ENCODE results near the gene NT5C1A.

The NT5C1A gene

DNA sequence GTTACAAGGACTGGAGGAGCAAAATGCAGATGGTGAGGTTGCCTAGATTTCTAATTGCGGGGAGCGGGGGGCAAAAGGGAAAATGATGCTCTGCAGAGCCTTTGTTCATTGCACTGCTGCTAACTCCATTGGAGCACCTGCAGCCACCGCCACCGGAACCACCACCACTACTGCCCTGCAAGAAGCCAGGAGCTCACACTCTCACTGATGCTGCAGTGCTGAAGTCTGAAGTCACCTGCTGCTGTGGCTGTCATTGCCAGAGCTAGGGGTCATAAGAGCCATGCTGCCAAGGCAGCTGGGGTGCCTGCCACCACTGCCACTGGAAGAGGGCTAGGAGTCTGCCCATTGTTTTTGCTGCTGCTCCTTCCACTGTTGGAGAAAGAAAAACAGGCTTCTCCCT lies 26.7 kb upstream of the NT5C1A start:
- no CpG with 5 or more reads among the region's 4 CpGs for WGBS, 2 donors (ENCODE audit: extremely low coverage in 2 of 2, insufficient read length in 2 of 2, insufficient replicate concordance in 1 of 2)
- peaks cover 12 to 16% of the 10 kb centered on the region in 2 donors for H3K4me1 ChIP-seq (ENCODE audit: control insufficient read depth in 2 of 2, insufficient read depth in 1 of 2, low read depth in 1 of 2, low read length in 2 of 2)

DNA sequence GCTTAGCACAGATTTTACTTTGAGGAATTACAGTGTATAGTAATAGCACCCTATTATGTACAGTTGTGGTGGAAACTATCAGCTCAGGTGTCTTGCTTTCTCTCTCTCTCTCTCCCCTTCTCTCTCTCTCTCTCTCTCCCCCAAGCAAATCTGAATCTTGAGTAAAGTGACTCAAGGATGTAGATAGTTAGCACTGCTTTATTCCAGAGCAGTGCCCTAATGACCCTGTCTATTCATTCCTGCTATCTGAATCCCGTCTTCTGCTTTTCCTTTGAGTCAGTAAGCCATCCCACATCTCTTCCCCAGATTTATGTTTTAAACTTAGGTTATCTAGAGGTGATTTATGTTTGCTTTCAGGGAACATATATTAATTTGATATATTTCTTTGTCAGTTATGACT lies 24.5 kb upstream of the NT5C1A start:
- Histone ChIP-seq H2BK15ac (ENCODE audit: low read length) (no peak overlapping the region), H3K9ac (ENCODE audit: low read depth, low read length, poor library complexity) (no peak overlapping the region), H4K8ac (ENCODE audit: low read depth, low read length) (no peak overlapping the region), H3K4me2 (ENCODE audit: insufficient read depth, low read length, poor library complexity, severe bottlenecking) (no peak overlapping the region), H3K36me3 (replicated peaks in 1 of 2; ENCODE audit: control insufficient read depth in 2 of 2, insufficient read depth in 2 of 2, low read length in 2 of 2) (no peaks in the 10 kb centered on the region), H3K27ac (replicated peaks; ENCODE audit: low read length) (no peak overlapping the region), H3K18ac (ENCODE audit: low read length) (no peak overlapping the region), H2AK5ac (ENCODE audit: low read depth, low read length) (no peak overlapping the region), H3K14ac (ENCODE audit: low read length) (no peak overlapping the region), H3K27me3 (ENCODE audit: control insufficient read depth in 3 of 3, insufficient read depth in 3 of 3, low read depth in 1 of 3, low read length in 3 of 3) (peaks cover 5 to 71% (median 43%) of the 10 kb centered on the region in 3 experiments), H3K79me1 (ENCODE audit: low read depth, low read length) (no peaks in the 10 kb centered on the region), H3K9me3 (replicated peaks in 1 of 2; ENCODE audit: control insufficient read depth in 2 of 2, insufficient read depth in 1 of 2, low read depth in 1 of 2, low read length in 2 of 2) (peaks cover 0 to 1% of the 10 kb centered on the region in 2 donors), H2AFZ (ENCODE audit: low read length) (no peak overlapping the region), H3K4me3 (ENCODE audit: low read length in 2 of 2) (no peak overlapping the region), H3K4me1 (ENCODE audit: control insufficient read depth in 2 of 2, insufficient read depth in 1 of 2, low read depth in 1 of 2, low read length in 2 of 2) (peaks cover 11 to 12% of the 10 kb centered on the region in 2 donors), H3K4ac (ENCODE audit: low read length) (no peak overlapping the region), H4K91ac (ENCODE audit: low read depth, low read length, poor library complexity) (no peak overlapping the region), H2BK5ac (ENCODE audit: low read length) (no peak overlapping the region), H3K23ac (ENCODE audit: low read depth, low read length, poor library complexity) (no peak overlapping the region), H2BK120ac (ENCODE audit: low read depth, low read length) (no peak overlapping the region), H2BK12ac (ENCODE audit: low read length) (no peak overlapping the region)
- no peak for DNase-seq (ENCODE audit: low spot score)
- no CpG with 5 or more reads among the region's 1 CpG for WGBS, 2 donors (ENCODE audit: extremely low coverage in 2 of 2, insufficient read length in 2 of 2, insufficient replicate concordance in 1 of 2)

More for the DNA sequence above, 26.7 kb upstream of the NT5C1A start:
- Histone ChIP-seq H2AK5ac (ENCODE audit: low read depth, low read length) (no peak overlapping the region), H3K4me2 (ENCODE audit: insufficient read depth, low read length, poor library complexity, severe bottlenecking) (no peak overlapping the region), H3K36me3 (replicated peaks in 1 of 2; ENCODE audit: control insufficient read depth in 2 of 2, insufficient read depth in 2 of 2, low read length in 2 of 2) (no peaks in the 10 kb centered on the region), H2BK5ac (ENCODE audit: low read length) (no peak overlapping the region), H3K9ac (ENCODE audit: low read depth, low read length, poor library complexity) (no peak overlapping the region), H3K4ac (ENCODE audit: low read length) (no peak overlapping the region), H2AFZ (ENCODE audit: low read length) (no peak overlapping the region), H4K8ac (ENCODE audit: low read depth, low read length) (no peak overlapping the region), H2BK15ac (ENCODE audit: low read length) (no peak overlapping the region), H3K9me3 (replicated peaks in 1 of 2; ENCODE audit: control insufficient read depth in 2 of 2, insufficient read depth in 1 of 2, low read depth in 1 of 2, low read length in 2 of 2) (peaks cover 0 to 1% of the 10 kb centered on the region in 2 donors), H3K23ac (ENCODE audit: low read depth, low read length, poor library complexity) (no peak overlapping the region), H3K14ac (ENCODE audit: low read length) (no peak overlapping the region), H3K27me3 (ENCODE audit: control insufficient read depth in 3 of 3, insufficient read depth in 3 of 3, low read depth in 1 of 3, low read length in 3 of 3) (peaks cover 0 to 49% (median 22%) of the 10 kb centered on the region in 3 experiments), H4K91ac (ENCODE audit: low read depth, low read length, poor library complexity) (no peak overlapping the region), H3K18ac (ENCODE audit: low read length) (no peak overlapping the region), H3K4me3 (ENCODE audit: low read length in 2 of 2) (no peak overlapping the region), H2BK120ac (ENCODE audit: low read depth, low read length) (no peak overlapping the region), H3K27ac (replicated peaks; ENCODE audit: low read length) (no peak overlapping the region), H2BK12ac (ENCODE audit: low read length) (no peak overlapping the region), H3K79me1 (ENCODE audit: low read depth, low read length) (no peaks in the 10 kb centered on the region)
- no peak for DNase-seq (ENCODE audit: low spot score)

DNA sequence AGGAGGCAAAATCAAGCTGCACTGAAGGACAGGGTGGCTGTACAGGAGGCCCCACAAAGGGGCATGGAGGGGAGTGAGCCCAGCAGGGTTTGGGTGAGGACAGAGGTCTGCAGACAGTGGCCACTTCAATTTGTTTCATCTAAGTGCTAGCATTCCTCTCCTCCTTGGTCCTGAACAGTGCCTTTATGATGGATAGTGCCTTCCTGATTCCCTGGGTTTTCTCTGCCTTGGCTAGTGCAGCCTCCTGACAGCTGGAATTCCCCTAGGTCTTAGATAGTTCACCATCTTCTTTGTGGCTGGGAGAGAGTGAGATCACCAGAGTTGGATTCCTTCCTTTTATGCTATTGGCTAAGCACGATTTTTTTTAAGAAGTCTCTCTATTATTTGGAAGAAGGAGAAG lies 23.1 kb upstream of the NT5C1A start:
- no CpG with 5 or more reads among the region's 1 CpG for WGBS, 2 donors (ENCODE audit: extremely low coverage in 2 of 2, insufficient read length in 2 of 2, insufficient replicate concordance in 1 of 2)
- no peak overlapping the region for H4K8ac ChIP-seq (ENCODE audit: low read depth, low read length)
- H3K14ac ChIP-seq (ENCODE audit: low read length) = no peak overlapping the region
- H2BK15ac ChIP-seq (ENCODE audit: low read length) = no peak overlapping the region
- H3K27me3 ChIP-seq (ENCODE audit: control insufficient read depth in 3 of 3, insufficient read depth in 3 of 3, low read depth in 1 of 3, low read length in 3 of 3) = peaks cover 9 to 79% (median 56%) of the 10 kb centered on the region in 3 experiments
- peaks cover 11 to 14% of the 10 kb centered on the region in 2 donors for H3K4me1 ChIP-seq (ENCODE audit: control insufficient read depth in 2 of 2, insufficient read depth in 1 of 2, low read depth in 1 of 2, low read length in 2 of 2)
- H2BK120ac ChIP-seq (ENCODE audit: low read depth, low read length) = no peak overlapping the region
- H3K18ac ChIP-seq (ENCODE audit: low read length) = no peak overlapping the region
- H2BK5ac ChIP-seq (ENCODE audit: low read length) = no peak overlapping the region
- peaks cover 0 to 1% of the 10 kb centered on the region in 2 donors for H3K9me3 ChIP-seq (replicated peaks in 1 of 2; ENCODE audit: control insufficient read depth in 2 of 2, insufficient read depth in 1 of 2, low read depth in 1 of 2, low read length in 2 of 2)
- no peak overlapping the region for H2AFZ ChIP-seq (ENCODE audit: low read length)
- no peak for DNase-seq (ENCODE audit: low spot score)
- H2AK5ac ChIP-seq (ENCODE audit: low read depth, low read length) = no peak overlapping the region
- no peak overlapping the region for H3K4me3 ChIP-seq (ENCODE audit: low read length in 2 of 2)
- no peak overlapping the region for H3K9ac ChIP-seq (ENCODE audit: low read depth, low read length, poor library complexity)
- H3K79me1 ChIP-seq (ENCODE audit: low read depth, low read length) = no peaks in the 10 kb centered on the region
- H2BK12ac ChIP-seq (ENCODE audit: low read length) = no peak overlapping the region
- no peak overlapping the region for H3K4ac ChIP-seq (ENCODE audit: low read length)
- H4K91ac ChIP-seq (ENCODE audit: low read depth, low read length, poor library complexity) = no peak overlapping the region
- no peaks in the 10 kb centered on the region for H3K36me3 ChIP-seq (replicated peaks in 1 of 2; ENCODE audit: control insufficient read depth in 2 of 2, insufficient read depth in 2 of 2, low read length in 2 of 2)
- no peak overlapping the region for H3K4me2 ChIP-seq (ENCODE audit: insufficient read depth, low read length, poor library complexity, severe bottlenecking)
- no peak overlapping the region for H3K23ac ChIP-seq (ENCODE audit: low read depth, low read length, poor library complexity)
- no peak overlapping the region for H3K27ac ChIP-seq (replicated peaks; ENCODE audit: low read length)

DNA sequence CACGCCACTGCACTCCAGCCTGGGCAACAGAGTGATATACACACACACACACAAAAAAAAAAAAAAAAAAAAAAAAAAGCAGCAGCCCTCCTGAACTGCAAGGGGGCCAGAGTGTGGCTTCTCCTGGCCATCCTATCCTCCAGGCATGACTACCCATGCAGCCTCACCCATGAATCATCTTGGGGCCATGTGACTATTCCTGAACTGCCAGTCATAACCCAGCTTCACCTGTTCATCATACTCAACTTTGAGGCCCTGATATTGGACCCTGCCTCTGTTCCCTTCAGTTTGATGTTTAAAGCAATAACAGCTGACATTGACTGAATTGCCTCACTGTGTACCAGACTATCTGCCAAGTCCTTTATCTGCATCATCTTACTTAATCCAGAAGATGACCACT lies 22.1 kb upstream of the NT5C1A start:
- Histone ChIP-seq H3K27me3 (ENCODE audit: control insufficient read depth in 3 of 3, insufficient read depth in 3 of 3, low read depth in 1 of 3, low read length in 3 of 3) (peaks cover 9 to 83% (median 63%) of the 10 kb centered on the region in 3 experiments), H3K23ac (ENCODE audit: low read depth, low read length, poor library complexity) (no peak overlapping the region), H3K14ac (ENCODE audit: low read length) (no peak overlapping the region), H3K4me3 (ENCODE audit: low read length in 2 of 2) (no peak overlapping the region), H3K9me3 (replicated peaks in 1 of 2; ENCODE audit: control insufficient read depth in 2 of 2, insufficient read depth in 1 of 2, low read depth in 1 of 2, low read length in 2 of 2) (peaks cover 0 to 3% of the 10 kb centered on the region in 2 donors), H3K79me1 (ENCODE audit: low read depth, low read length) (no peaks in the 10 kb centered on the region), H3K9ac (ENCODE audit: low read depth, low read length, poor library complexity) (no peak overlapping the region), H2AFZ (ENCODE audit: low read length) (no peak overlapping the region), H3K18ac (ENCODE audit: low read length) (no peak overlapping the region), H2BK120ac (ENCODE audit: low read depth, low read length) (no peak overlapping the region), H3K4me2 (ENCODE audit: insufficient read depth, low read length, poor library complexity, severe bottlenecking) (no peak overlapping the region), H4K91ac (ENCODE audit: low read depth, low read length, poor library complexity) (no peak overlapping the region), H2BK12ac (ENCODE audit: low read length) (no peak overlapping the region), H3K4me1 (ENCODE audit: control insufficient read depth in 2 of 2, insufficient read depth in 1 of 2, low read depth in 1 of 2, low read length in 2 of 2) (peaks cover 16 to 24% of the 10 kb centered on the region in 2 donors), H2AK5ac (ENCODE audit: low read depth, low read length) (no peak overlapping the region), H3K4ac (ENCODE audit: low read length) (no peak overlapping the region), H4K8ac (ENCODE audit: low read depth, low read length) (no peak overlapping the region), H2BK5ac (ENCODE audit: low read length) (no peak overlapping the region), H3K27ac (replicated peaks; ENCODE audit: low read length) (no peak overlapping the region), H2BK15ac (ENCODE audit: low read length) (no peak overlapping the region), H3K36me3 (replicated peaks in 1 of 2; ENCODE audit: control insufficient read depth in 2 of 2, insufficient read depth in 2 of 2, low read length in 2 of 2) (no peaks in the 10 kb centered on the region)
- WGBS, 2 donors (ENCODE audit: extremely low coverage in 2 of 2, insufficient read length in 2 of 2, insufficient replicate concordance in 1 of 2) = no CpG with 5 or more reads among the region's 1 CpG
- no peak for DNase-seq (ENCODE audit: low spot score)
